K562 (cell line): ENCODE data around the gene APBB2. TPM values are rescaled to one million over a fixed set of nuclear protein-coding genes. Genes with fewer than 3 reads are reported as not detected.

Experiments
- ATAC-seq: fragments of 200-7000 bp; cut with Tn5 transposase; 3 replicates; pipeline ENCODE4 v1.9.1; 2020; ENCODE audit warnings: moderate library complexity
- BruUV-seq: library from RNA; stranded (reverse); fragments of 400-500 nt; replicated peaks from 2 replicates; lab custom pipeline; 2021; lab: Mats Ljungman, UMichigan
- CTCF ChIA-PET: fragments of 300-600 bp; formaldehyde crosslinking; extraction: SDS; loops from one replicate; lab custom pipeline; 2021; ENCODE audit warnings: low intra/inter-chr PET ratio; lab: Yijun Ruan, JAX
- POLR2A ChIA-PET: fragments of 300-600, 350-650 bp; sonication (Branson Sonifier 250); formaldehyde crosslinking; extraction: SDS; loops from one replicate; lab custom pipeline; 2021; ENCODE audit warnings: antibody characterized with exemption, inconsistent platforms; lab: Yijun Ruan, JAX
- DNase-seq, 4 experiments: peaks; one replicate each; pipeline versions ENCODE4 v3.0.0 to v3.0.0-alpha.2; 2011 to 2018; ENCODE audit warnings: low spot score in 3 of 4, mixed read lengths in 3 of 4; ENCODE audit errors: extremely low read depth in 1 of 4
- FAIRE-seq: peaks from 2 replicates; lab custom pipeline; 2011; peaks lifted over from hg19 to GRCh38; lab: Jason Lieb, UNC
- H2AFZ ChIP-seq: 2 replicates; pipeline ENCODE4 v1.6.0; 2011; ENCODE audit warnings: low read depth, low read length, control low read depth, inconsistent platforms
- H3K27ac ChIP-seq: fragments of 200-600 bp; 3 replicates; pipeline ENCODE4 v1.8.0; 2011; ENCODE audit warnings: low read depth, mild to moderate bottlenecking, control low read depth, inconsistent platforms, low read length, moderate library complexity, mixed read lengths; ENCODE audit errors: extremely low read depth
- H3K27me3 ChIP-seq, 2 experiments: fragments of 300-600 bp in 1 of 2; 2 replicates in 1 of 2; 3 replicates in 1 of 2; pipeline versions ENCODE4 v1.6.0 to v1.8.0; 2011; ENCODE audit warnings: inconsistent platforms in 2 of 2, low read length in 2 of 2, mild to moderate bottlenecking in 1 of 2, mixed read lengths in 1 of 2, moderate library complexity in 1 of 2; ENCODE audit not compliant: control insufficient read depth in 2 of 2, insufficient read depth in 2 of 2
- H3K36me3 ChIP-seq: fragments of 300-600 bp; 3 replicates; pipeline ENCODE4 v1.8.0; 2011; ENCODE audit warnings: mild to moderate bottlenecking, low read length, inconsistent platforms; ENCODE audit not compliant: control insufficient read depth, insufficient read depth
- H3K4me1 ChIP-seq, 2 experiments: fragments of 200-600 bp in 1 of 2; replicated peaks in 1 of 2; 2 replicates in 1 of 2; 3 replicates in 1 of 2; pipeline versions ENCODE4 v1.5.1 to v1.8.0; 2011; ENCODE audit warnings: inconsistent platforms in 2 of 2, low read length in 2 of 2, mild to moderate bottlenecking in 1 of 2, mixed read lengths in 1 of 2, moderate library complexity in 1 of 2; ENCODE audit not compliant: control insufficient read depth in 2 of 2, insufficient read depth in 2 of 2
- H3K4me2 ChIP-seq: 2 replicates; pipeline ENCODE4 v1.6.1; 2011; ENCODE audit warnings: low read length, control low read depth, inconsistent platforms, mixed read lengths; ENCODE audit not compliant: insufficient read depth
- H3K4me3 ChIP-seq: fragments of 200-600 bp; sonication (generic), shearing (Covaris generic); 2 replicates; pipeline ENCODE4 v1.5.1; 2016; ENCODE audit warnings: control low read depth, inconsistent platforms
- H3K79me2 ChIP-seq: fragments of 200-600 bp; 3 replicates; pipeline ENCODE4 v1.8.0; 2011; ENCODE audit warnings: low read length, inconsistent platforms; ENCODE audit not compliant: control insufficient read depth, insufficient read depth
- H3K9ac ChIP-seq, 2 experiments: 2 replicates each; pipeline versions ENCODE4 v1.6.0 to v1.6.1; 2011; ENCODE audit warnings: low read depth in 2 of 2, low read length in 2 of 2, control low read depth in 1 of 2, inconsistent platforms in 1 of 2, mild to moderate bottlenecking in 1 of 2, mixed read lengths in 1 of 2; ENCODE audit not compliant: insufficient read depth in 1 of 2
- H3K9me1 ChIP-seq: one replicate; pipeline ENCODE4 v1.6.0; 2011; ENCODE audit warnings: inconsistent platforms, mild to moderate bottlenecking, low read length, moderate library complexity; ENCODE audit not compliant: control insufficient read depth, insufficient read depth
- H3K9me3 ChIP-seq: replicated peaks from 2 replicates; pipeline ENCODE4 v1.5.1; 2011; ENCODE audit warnings: low read depth, low read length, inconsistent platforms; ENCODE audit not compliant: control insufficient read depth, insufficient read depth
- H4K20me1 ChIP-seq: replicated peaks from 2 replicates; pipeline ENCODE4 v1.6.1; 2011; ENCODE audit warnings: low read length, inconsistent platforms, mixed read lengths; ENCODE audit not compliant: control insufficient read depth, insufficient read depth
- CCNT2 ChIP-seq: IDR thresholded peaks from 2 replicates; pipeline ENCODE4 v1.6.1; 2011; ENCODE audit warnings: borderline replicate concordance, low read depth, mild to moderate bottlenecking, moderate library complexity, mixed read lengths, low read length; ENCODE audit not compliant: insufficient read length; ENCODE audit errors: extremely low read depth
- CHD4 ChIP-seq: fragments of 200-600 bp; sonication (generic); IDR thresholded peaks from 3 replicates; pipeline ENCODE4 v1.6.1; 2012; ENCODE audit warnings: low read depth, mild to moderate bottlenecking, mixed read lengths, low read length, inconsistent platforms; ENCODE audit not compliant: insufficient read depth, insufficient replicate concordance, poor library complexity, severe bottlenecking
- FOXA1 ChIP-seq: fragments of 450-650 bp; IDR thresholded peaks from 2 replicates; pipeline ENCODE4 v1.6.1; 2016; ENCODE audit warnings: mild to moderate bottlenecking, borderline replicate concordance
- HNRNPK ChIP-seq: fragments of 200-400 bp; formaldehyde crosslinking; IDR thresholded peaks from one replicate; pipeline ENCODE4 v1.6.1; 2018; ENCODE audit warnings: mild to moderate bottlenecking, low read depth, low read length; ENCODE audit not compliant: poor library complexity, severe bottlenecking
- HNRNPLL ChIP-seq: fragments of 200-400 bp; formaldehyde crosslinking; IDR thresholded peaks from 2 replicates; pipeline ENCODE4 v1.6.1; 2017; ENCODE audit warnings: low read length, low read depth, mild to moderate bottlenecking; ENCODE audit not compliant: poor library complexity, severe bottlenecking
- NEUROD1 ChIP-seq: fragments of 150-350 bp; IDR thresholded peaks from 2 replicates; pipeline ENCODE4 v1.6.1; 2014; ENCODE audit warnings: borderline replicate concordance, low read length, low read depth; ENCODE audit not compliant: partially characterized antibody
- PRPF4 ChIP-seq: fragments of 200-400 bp; formaldehyde crosslinking; IDR thresholded peaks from one replicate; pipeline ENCODE4 v1.6.1; 2017; ENCODE audit warnings: low read length, low read depth, mild to moderate bottlenecking; ENCODE audit not compliant: insufficient read depth, poor library complexity, severe bottlenecking
- ZNF124 ChIP-seq: sonication (generic); formaldehyde crosslinking; IDR thresholded peaks from 2 replicates; pipeline ENCODE4 v1.8.1; 2022; ENCODE audit warnings: missing genetic modification reagents
- WGBS: fragments of 100-300 bp; shearing (Covaris generic); methylation state at CpG from one replicate; pipeline ENCODE4 v1.1.6; 2016; ENCODE audit warnings: low coverage, mixed read lengths; ENCODE audit not compliant: insufficient coverage; ENCODE audit errors: missing lambda C conversion rate; 5-methylcytosine and 5-hydroxymethylcytosine counted together
- in situ Hi-C: fragments of 300-500 bp; cut with MboI; formaldehyde crosslinking; loops from 4 replicates; pipeline ENCODE4 v1.15.0; 2018; ENCODE audit warnings: inconsistent platforms, mixed read lengths
- intact Hi-C: fragments of 100-400 bp; cut with micrococcal nuclease; formaldehyde crosslinking; loops from 2 replicates; pipeline ENCODE4 v1.14.2; 2022
- polyA plus RNA-seq, 8 experiments: library from polyadenylated mRNA; depleted of rRNA in 4 of 8; stranded (reverse) in 5 of 8; unstranded in 3 of 8; fragments of >200 nt; fragmentation: Nextera tagmentation in 2 of 8; fragmentation: Illumina TruSeq in 1 of 8; extraction: Ambion mirVana in 2 of 8; extraction: Trizol in 1 of 8; gene quantifications; 2 replicates each; pipeline versions ENCODE4 v1.2.1 to v1.2.3, GENCODE V29; 2011 to 2014; ENCODE audit warnings: inconsistent platforms in 1 of 8, missing spikeins in 1 of 8
- total RNA-seq, 7 experiments: library from RNA; depleted of rRNA in 6 of 7; stranded (reverse); fragments of >200 nt in 6 of 7; fragmentation: Illumina TruSeq in 2 of 7; extraction: Trizol in 2 of 7; gene quantifications; 2 replicates each; pipeline versions ENCODE4 v1.2.1 to v1.2.3, GENCODE V29; 2011 to 2021; ENCODE audit warnings: low replicate concordance in 1 of 7
- TF ChIP-seq, protein P1 (sequence below), 2 experiments: fragments of 450-650 bp in 1 of 2; IDR thresholded peaks; 2 replicates each; pipeline ENCODE4 v1.6.1; 2011 to 2017; ENCODE audit warnings: low read depth in 2 of 2, antibody characterized with exemption in 1 of 2, borderline replicate concordance in 1 of 2, low read length in 1 of 2, mild to moderate bottlenecking in 1 of 2, mixed read lengths in 1 of 2; ENCODE audit not compliant: control insufficient read depth in 1 of 2

The APBB2 gene
- total and polyA plus RNA-seq, 9 of the 15 experiments (the other 6 are each of a cell fraction or from before 2014, with no cell fraction given): 0.08 to 2.1 (median 1.4) TPM

DNA sequence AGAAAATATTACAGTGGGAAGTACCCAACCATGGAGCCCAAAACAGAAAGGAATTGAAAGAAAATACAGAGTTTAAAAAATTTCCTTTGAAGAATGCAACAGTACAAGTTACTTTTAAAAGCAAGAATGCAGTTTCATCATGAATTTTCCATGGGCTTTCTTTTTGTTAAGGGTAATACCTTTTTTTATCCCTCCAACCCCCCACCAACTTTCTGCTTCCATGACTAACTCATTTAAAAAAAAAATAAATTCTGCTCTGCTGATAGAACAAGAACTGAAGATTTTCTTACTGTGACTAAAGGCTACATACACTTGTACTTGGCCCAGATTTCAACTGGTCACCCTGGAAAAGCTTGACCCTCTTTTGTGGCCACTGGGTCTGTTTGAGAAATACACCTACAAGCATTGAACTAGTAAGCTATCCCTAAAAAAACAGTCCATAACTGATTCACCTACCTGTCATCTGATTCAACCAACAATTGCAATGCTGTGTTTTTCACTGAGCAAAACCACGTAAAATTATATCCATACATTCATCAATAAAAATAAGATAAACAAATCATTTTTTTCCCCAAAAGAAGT is 250.4 kb downstream of the APBB2 start:
- DNase-seq (no peak), FAIRE-seq (no peak), ATAC-seq (no peak)
- no peaks in the 10 kb centered on the region for H3K9me3 ChIP-seq
- no TSS peak for BruUV-seq
- intact Hi-C loops: no loop called here
- H3K4me1 ChIP-seq: no peaks in the 10 kb centered on the region
- no peaks in the 10 kb centered on the region for H3K9me1 ChIP-seq
- no peak overlapping the region for H3K9ac ChIP-seq
- WGBS: 0% methylated on average over 1 of the region's 1 CpG
- in situ Hi-C loops: no loop called here
- H2AFZ ChIP-seq: no peak overlapping the region
- TF ChIP-seq, protein P1, sequence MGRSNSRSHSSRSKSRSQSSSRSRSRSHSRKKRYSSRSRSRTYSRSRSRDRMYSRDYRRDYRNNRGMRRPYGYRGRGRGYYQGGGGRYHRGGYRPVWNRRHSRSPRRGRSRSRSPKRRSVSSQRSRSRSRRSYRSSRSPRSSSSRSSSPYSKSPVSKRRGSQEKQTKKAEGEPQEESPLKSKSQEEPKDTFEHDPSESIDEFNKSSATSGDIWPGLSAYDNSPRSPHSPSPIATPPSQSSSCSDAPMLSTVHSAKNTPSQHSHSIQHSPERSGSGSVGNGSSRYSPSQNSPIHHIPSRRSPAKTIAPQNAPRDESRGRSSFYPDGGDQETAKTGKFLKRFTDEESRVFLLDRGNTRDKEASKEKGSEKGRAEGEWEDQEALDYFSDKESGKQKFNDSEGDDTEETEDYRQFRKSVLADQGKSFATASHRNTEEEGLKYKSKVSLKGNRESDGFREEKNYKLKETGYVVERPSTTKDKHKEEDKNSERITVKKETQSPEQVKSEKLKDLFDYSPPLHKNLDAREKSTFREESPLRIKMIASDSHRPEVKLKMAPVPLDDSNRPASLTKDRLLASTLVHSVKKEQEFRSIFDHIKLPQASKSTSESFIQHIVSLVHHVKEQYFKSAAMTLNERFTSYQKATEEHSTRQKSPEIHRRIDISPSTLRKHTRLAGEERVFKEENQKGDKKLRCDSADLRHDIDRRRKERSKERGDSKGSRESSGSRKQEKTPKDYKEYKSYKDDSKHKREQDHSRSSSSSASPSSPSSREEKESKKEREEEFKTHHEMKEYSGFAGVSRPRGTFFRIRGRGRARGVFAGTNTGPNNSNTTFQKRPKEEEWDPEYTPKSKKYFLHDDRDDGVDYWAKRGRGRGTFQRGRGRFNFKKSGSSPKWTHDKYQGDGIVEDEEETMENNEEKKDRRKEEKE (IDR thresholded peaks at IDR 0.05; ENCODE audit: borderline replicate concordance in 1 of 2, control insufficient read depth in 1 of 2, low read depth in 2 of 2, low read length in 1 of 2): no peak
- TF ChIP-seq CHD4 (no peak), NEUROD1 (no peak), CCNT2 (no peak), FOXA1 (no peak), HNRNPK (no peak), PRPF4 (no peak), ZNF124 (CRISPR knock-in tag) (no peak), HNRNPLL (no peak)
- no peak overlapping the region for H3K4me2 ChIP-seq
- ChIA-PET CTCF (no interaction called here), POLR2A (no interaction called here)
- H3K4me3 ChIP-seq: no peak overlapping the region
- H3K27ac ChIP-seq: no peak overlapping the region
- no peaks in the 10 kb centered on the region for H3K36me3 ChIP-seq
- no peaks in the 10 kb centered on the region for H3K27me3 ChIP-seq
- no peaks in the 10 kb centered on the region for H4K20me1 ChIP-seq
- H3K79me2 ChIP-seq: no peaks in the 10 kb centered on the region
